GM20000 (cell line): Measurements from ENCODE around the gene LILRA2.
"Not testable (repeated sequence)": the region's sequence is repeated elsewhere in the genome, so short reads cannot be mapped to it uniquely, and the experiment has no call there.

Source experiments
- DNase-seq: peaks from one replicate; pipeline ENCODE4 v3.0.0; 2012; ENCODE audit warnings: low spot score
- TF ChIP-seq, protein P1 (sequence below): IDR thresholded peaks from 2 replicates; pipeline ENCODE4 v1.5.1; 2012; ENCODE audit warnings: mild to moderate bottlenecking, control low read depth; ENCODE audit errors: extremely low read depth, missing control alignments

Gene LILRA2

DNA sequence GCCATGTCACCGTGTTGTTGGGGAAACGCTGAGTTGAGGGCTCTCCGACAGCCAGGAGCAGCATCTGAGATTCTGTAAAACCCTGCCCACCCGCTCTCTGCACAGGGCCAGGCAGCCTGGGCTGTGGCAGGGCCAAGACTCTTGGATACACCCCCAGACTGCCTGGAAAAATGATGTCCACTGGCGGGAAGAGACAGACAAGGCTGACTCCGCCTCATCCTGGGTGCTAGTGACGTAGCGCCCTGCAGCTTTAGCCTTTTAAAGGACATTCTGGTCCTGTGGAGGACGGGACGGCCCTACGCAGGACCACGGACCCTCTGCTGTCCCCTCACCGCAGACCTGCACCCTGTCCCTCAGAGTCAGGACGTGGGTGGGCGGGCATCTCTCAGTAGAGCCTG, 20.7 kb upstream of the LILRA2 start:
- DNase-seq: no peak
- TF ChIP-seq, protein P1, sequence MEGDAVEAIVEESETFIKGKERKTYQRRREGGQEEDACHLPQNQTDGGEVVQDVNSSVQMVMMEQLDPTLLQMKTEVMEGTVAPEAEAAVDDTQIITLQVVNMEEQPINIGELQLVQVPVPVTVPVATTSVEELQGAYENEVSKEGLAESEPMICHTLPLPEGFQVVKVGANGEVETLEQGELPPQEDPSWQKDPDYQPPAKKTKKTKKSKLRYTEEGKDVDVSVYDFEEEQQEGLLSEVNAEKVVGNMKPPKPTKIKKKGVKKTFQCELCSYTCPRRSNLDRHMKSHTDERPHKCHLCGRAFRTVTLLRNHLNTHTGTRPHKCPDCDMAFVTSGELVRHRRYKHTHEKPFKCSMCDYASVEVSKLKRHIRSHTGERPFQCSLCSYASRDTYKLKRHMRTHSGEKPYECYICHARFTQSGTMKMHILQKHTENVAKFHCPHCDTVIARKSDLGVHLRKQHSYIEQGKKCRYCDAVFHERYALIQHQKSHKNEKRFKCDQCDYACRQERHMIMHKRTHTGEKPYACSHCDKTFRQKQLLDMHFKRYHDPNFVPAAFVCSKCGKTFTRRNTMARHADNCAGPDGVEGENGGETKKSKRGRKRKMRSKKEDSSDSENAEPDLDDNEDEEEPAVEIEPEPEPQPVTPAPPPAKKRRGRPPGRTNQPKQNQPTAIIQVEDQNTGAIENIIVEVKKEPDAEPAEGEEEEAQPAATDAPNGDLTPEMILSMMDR: no peak

DNA sequence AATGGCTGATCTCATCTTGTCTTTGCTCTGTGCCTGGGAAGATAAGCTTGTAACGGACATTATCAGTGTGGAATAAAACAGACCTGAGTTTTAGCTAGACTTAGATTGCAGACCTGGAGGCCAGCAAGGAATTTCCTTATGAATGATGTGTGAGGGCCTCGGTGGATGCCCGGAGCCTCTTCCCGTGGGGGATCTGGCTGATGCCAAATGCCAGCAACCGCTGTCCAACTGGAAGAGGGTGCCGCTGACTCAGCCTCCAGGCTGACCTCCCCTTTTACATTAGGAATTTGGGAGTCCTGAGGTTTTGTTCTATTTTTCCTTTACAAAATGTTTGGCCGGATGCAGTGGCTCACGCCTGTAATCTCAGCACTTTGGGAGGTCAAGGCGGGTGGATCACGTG, 19.6 kb upstream of the LILRA2 start:
- DNase-seq: no peak
- TF ChIP-seq, protein P1: no peak

DNA sequence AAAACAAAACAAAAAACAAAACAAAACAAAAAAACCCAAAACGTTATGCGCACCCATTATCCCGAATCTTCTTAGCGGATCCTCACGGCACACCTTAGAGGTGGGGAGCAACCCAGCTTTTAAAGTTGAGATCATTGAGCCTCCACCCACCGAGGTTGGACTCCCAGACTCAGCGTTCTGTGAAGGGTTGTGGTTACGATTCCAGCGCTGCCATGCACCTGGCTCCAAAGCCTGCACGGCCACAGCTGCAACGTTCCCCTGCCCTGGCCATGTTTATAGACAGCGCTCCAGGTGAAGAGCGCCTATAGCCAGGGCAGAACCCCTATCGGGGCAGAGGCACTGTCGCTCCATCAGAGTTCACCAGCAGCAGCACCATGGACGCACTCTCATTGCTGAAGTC, 18.7 kb upstream of the LILRA2 start:
- TF ChIP-seq, protein P1: no peak
- no peak for DNase-seq

DNA sequence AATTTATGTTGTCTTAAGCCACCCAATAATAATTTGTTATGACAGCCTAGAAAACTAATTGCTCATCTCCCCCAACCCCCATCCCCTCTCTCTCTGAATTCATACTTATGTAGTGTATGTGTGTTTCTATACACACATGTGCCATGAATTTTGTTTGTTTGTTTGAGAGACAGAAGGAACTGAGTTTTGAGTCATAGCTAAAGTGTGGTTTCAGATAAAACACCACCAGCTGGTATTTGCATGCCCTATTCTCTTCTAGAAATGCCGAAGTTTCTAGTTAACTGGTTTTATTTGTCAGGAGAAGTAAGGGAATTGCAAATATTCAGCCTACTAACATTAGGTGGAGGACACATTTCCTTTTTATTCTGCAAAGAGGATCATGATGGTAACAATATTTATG, 17.4 kb upstream of the LILRA2 start:
- no peak for DNase-seq
- TF ChIP-seq, protein P1: no peak

DNA sequence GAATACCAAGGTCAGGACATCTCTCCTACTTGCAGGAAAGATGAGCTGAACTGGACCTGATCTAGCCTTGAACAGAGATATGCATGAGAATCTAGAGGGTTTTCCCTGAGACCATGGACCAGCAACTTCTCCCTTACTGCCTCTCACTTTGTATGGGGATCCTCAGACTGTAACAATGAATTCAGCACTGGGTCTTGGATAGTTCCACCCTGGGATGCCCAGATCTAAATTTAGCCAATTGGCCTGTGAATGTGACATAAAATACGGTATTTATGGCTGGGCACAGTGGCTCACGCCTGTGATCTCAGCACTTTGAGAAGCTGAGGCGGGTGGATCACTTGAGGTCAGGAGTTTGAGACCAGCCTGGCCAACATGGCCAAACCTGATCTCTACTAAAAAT, 15.3 kb upstream of the LILRA2 start:
- DNase-seq: no peak
- TF ChIP-seq, protein P1: no peak

DNA sequence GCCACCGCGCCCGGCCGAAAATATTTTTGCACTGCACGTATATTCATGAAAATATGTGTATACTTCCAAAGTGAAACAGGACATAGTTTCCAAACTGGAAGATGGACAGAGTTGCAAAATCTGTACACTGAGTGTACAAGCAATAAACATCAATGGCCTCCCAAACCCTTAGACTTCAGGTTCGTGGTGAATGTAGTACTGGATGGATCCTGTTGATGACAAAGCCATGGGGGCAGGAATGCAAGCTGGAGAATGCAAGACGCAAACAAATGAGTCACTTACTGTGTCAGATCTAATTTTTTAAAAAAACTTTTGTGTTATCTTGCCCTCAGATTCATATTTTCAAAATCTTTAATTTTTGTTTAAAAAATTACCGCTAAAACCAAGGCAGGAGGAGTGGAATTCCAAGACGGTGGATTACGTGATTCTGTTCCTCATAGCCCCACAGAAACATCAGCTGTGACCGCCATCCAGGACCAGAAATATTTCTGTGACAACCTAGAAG, 12.7 kb upstream of the LILRA2 start:
- DNase-seq: no peak
- TF ChIP-seq, protein P1: no peak

DNA sequence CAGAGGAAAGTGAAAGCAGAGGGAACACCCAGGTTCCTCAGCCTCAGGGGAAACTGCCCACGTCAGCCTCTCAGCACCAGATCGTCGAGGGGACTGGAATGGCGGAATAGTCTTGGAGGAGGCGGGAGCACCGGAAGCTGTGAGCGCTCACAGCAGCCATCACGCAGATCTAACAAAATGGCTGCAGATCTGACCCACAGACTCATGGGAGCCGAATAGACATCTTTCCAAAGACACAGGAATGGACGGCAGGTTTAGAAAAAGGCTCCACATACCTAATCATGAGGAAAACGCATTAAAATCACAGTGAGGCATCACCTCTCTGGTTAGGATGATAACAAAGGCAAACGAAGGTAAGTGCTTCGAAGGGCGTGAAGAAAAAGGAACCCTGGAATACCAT, 11.8 kb upstream of the LILRA2 start:
- DNase-seq: no peak
- TF ChIP-seq, protein P1: no peak

DNA sequence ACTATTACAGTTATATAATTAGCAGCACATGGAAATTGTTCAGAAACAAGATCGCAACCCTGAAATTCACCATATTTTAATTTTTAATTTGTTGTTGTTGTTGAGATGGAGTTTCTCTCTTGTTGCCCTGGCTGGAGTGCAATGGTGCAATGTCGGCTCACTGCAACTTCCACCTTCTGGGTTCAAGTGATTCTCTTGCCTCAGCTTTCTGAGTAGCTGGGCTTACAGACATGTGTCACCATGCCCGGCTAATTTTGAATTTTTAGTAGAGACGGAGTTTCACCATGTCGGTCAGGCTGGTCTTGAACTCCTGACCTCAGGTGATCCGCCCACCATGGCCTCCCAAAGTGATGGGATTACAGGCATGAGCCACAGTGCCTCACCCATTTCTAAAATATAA, 10.4 kb upstream of the LILRA2 start:
- not testable (repeated sequence) for DNase-seq
